HFFc6 (cell line): ENCODE results near the gene INPP5E. TPM values are rescaled to one million over a fixed set of nuclear protein-coding genes. Genes with fewer than 3 reads are reported as not detected.

ENCODE experiments used
- DNase-seq: peaks from one replicate; pipeline ENCODE4 v3.0.0-alpha.2; 2018
- H3K27ac Mint-ChIP-seq: 2 replicates; pipeline ENCODE4 v1.8.0; 2020; ENCODE audit warnings: mild to moderate bottlenecking, mixed read lengths
- H3K27me3 Mint-ChIP-seq: 2 replicates; pipeline ENCODE4 v1.8.0; 2021; ENCODE audit warnings: mild to moderate bottlenecking, moderate library complexity, mixed read lengths; ENCODE audit not compliant: insufficient read depth
- H3K36me3 Mint-ChIP-seq: 2 replicates; pipeline ENCODE4 v1.8.0; 2021; ENCODE audit warnings: low read depth, mixed read lengths
- H3K4me1 Mint-ChIP-seq: 2 replicates; pipeline ENCODE4 v1.8.0; 2020; ENCODE audit warnings: low read depth, mixed read lengths
- H3K4me3 Mint-ChIP-seq: 2 replicates; pipeline ENCODE4 v1.8.0; 2020; ENCODE audit warnings: mild to moderate bottlenecking, moderate library complexity, mixed read lengths
- H3K9me3 Mint-ChIP-seq: 2 replicates; pipeline ENCODE4 v1.8.0; 2020; ENCODE audit warnings: mild to moderate bottlenecking, mixed read lengths
- total RNA-seq, 6 experiments: library from RNA; stranded (reverse); fragmentation: NEBNext Ultra II Directional; extraction: Animal tissue kit (Norgen Biotek cat#: 25700); gene quantifications; 2 replicates in 1 of 6; 3 replicates in 5 of 6; pipeline ENCODE4 v1.2.3, GENCODE V29; 2021
- TF ChIP-seq, protein P1 (sequence below): fragments of 200-600 bp; sonication (generic); IDR thresholded peaks from 2 replicates; pipeline ENCODE4 v1.5.0; 2021; ENCODE audit warnings: antibody characterized with exemption, mild to moderate bottlenecking

Gene INPP5E
- total RNA-seq, 6 experiments from 2014 or later, result 11.5 to 14.0 (median 12.3) TPM

DNA sequence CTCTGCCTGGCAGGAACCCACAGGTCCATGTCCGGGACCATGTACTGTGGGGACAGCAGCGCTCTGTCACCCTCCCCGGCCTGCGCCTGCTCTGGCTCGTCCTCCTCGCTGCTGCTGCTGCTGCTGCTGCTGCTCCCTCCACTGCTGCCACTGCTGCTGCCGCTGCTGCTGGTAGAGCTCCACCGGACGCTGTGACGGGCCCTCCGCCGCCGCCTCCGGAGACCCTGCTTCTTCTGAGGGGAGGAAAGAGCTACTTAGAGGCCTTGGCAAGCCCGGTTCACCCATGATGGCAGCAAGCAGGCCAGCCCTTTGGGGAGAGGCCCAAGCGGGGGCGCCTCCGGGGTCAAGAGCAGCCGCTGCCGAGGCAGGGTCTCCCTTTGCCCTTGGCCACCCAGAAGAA lies 56.2 kb downstream of the INPP5E start:
- H3K27me3 Mint-ChIP-seq, result no peaks in the 10 kb centered on the region; the same call in none of the 2 replicates
- TF ChIP-seq, protein P1, sequence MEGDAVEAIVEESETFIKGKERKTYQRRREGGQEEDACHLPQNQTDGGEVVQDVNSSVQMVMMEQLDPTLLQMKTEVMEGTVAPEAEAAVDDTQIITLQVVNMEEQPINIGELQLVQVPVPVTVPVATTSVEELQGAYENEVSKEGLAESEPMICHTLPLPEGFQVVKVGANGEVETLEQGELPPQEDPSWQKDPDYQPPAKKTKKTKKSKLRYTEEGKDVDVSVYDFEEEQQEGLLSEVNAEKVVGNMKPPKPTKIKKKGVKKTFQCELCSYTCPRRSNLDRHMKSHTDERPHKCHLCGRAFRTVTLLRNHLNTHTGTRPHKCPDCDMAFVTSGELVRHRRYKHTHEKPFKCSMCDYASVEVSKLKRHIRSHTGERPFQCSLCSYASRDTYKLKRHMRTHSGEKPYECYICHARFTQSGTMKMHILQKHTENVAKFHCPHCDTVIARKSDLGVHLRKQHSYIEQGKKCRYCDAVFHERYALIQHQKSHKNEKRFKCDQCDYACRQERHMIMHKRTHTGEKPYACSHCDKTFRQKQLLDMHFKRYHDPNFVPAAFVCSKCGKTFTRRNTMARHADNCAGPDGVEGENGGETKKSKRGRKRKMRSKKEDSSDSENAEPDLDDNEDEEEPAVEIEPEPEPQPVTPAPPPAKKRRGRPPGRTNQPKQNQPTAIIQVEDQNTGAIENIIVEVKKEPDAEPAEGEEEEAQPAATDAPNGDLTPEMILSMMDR, result no peak
- no peaks in the 10 kb centered on the region for H3K9me3 Mint-ChIP-seq
- H3K4me3 Mint-ChIP-seq, result no peak overlapping the region
- no peak overlapping the region for H3K27ac Mint-ChIP-seq
- no peak for DNase-seq
- peaks cover 13% of the 10 kb centered on the region for H3K36me3 Mint-ChIP-seq
- H3K4me1 Mint-ChIP-seq, result no peaks in the 10 kb centered on the region

DNA sequence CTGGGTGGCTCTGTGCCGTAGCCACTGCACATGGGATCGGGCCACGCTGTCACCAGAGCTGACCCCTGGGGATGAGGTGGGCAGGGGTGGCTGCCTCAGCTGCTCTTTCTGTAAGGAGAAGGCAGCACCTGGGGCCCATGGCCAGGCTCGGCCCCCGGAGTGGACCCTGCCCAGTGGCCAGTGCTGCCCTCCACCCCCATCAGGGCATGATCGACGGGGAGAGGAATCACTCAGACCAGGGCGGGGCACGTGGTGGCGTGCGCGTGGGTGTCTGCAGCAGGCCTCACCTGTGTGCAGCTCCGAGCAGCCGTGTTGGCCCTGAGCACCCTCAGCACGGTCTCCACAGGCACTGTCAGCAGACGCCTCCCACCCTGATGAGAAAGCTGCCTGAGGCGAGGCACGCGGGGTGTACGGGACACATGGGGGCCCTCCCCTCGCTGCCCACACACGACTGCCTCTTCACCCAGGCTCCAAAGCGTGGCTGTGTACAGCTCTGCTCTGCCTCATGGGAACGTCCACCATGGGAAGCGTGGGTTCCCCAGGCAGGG lies 57.6 kb downstream of the INPP5E start:
- peaks cover 7% of the 10 kb centered on the region for H3K36me3 Mint-ChIP-seq
- no peak overlapping the region for H3K27ac Mint-ChIP-seq
- H3K4me1 Mint-ChIP-seq, result no peaks in the 10 kb centered on the region
- H3K4me3 Mint-ChIP-seq, result no peak overlapping the region
- TF ChIP-seq, protein P1, result no peak
- DNase-seq, result no peak
- H3K27me3 Mint-ChIP-seq, result no peaks in the 10 kb centered on the region; the same call in 1 of the 2 replicates
- H3K9me3 Mint-ChIP-seq, result no peaks in the 10 kb centered on the region

DNA sequence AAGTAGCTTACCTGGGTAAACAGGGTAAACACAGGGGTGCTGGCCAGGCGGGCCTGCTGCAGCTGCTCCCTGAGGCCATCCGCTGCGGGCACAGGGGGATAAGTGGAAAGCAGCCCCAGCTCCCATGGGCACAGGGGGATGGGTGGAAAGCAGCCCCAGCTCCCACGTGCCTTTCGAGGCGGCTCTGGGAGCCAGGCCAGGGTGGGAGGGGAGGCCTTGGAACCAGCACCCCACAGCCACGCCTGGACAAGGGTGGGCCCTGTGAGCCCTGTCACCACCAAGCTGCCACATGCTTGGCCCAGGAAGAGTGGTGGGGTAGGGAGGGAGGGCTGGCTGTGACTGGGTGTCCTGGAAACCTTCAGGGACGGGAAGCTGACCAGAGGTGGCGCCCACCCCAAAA lies 58.3 kb downstream of the INPP5E start:
- Mint-ChIP-seq H3K4me1 (no peaks in the 10 kb centered on the region), H3K27ac (no peak overlapping the region), H3K36me3 (peaks cover 7% of the 10 kb centered on the region), H3K4me3 (no peak overlapping the region), H3K9me3 (no peaks in the 10 kb centered on the region), H3K27me3 (no peaks in the 10 kb centered on the region; the same call in 1 of the 2 replicates)
- DNase-seq, result no peak
- TF ChIP-seq, protein P1, result no peak

DNA sequence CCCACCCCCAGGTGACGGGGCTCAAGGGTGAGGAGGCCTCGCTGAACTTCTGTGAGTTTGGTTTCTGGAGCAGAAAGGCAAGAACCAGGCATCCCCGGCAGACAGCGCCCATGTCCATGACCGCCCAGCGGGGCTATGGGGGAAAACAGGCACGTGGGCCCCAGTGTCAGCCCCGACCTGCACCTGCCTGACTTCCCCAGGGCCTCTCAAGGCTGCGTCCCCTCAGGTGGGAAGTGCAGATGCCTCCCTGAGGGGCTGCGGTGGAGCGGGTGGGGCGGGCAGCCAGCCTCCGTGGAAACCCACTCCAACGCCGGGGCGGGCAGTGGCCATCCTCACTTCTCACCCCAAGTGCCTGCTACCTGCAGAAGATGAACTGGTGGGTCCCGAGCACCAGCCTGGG lies 59.3 kb downstream of the INPP5E start:
- H3K36me3 Mint-ChIP-seq, result no peaks in the 10 kb centered on the region
- H3K4me3 Mint-ChIP-seq, result no peak overlapping the region
- TF ChIP-seq, protein P1, result no peak
- H3K9me3 Mint-ChIP-seq, result no peaks in the 10 kb centered on the region
- H3K4me1 Mint-ChIP-seq, result no peaks in the 10 kb centered on the region
- no peak overlapping the region for H3K27ac Mint-ChIP-seq
- no peak for DNase-seq
- H3K27me3 Mint-ChIP-seq, result no peaks in the 10 kb centered on the region; the same call in 1 of the 2 replicates

DNA sequence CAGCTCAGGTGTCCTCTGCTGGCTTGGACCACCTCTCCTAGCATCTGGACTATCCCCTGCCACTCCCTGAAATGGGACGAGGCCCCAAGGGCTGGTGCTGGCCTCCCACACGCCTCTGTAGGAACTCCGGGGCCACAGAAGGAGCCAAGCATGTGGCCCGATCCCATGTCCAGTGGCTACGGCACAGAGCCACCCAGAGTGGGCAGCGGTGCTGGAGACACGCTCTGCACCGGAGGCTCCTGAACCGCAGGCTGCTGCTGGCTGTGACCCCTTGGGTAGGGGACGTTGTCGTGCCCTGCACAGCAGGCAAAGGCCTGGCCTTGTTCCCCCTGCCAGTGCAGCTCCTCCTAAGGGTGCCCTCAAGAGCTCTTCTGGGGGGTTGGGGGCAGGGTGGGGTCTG lies 59.8 kb downstream of the INPP5E start:
- Mint-ChIP-seq H3K36me3 (no peaks in the 10 kb centered on the region), H3K4me1 (no peaks in the 10 kb centered on the region), H3K27ac (no peak overlapping the region), H3K4me3 (no peak overlapping the region), H3K9me3 (no peaks in the 10 kb centered on the region), H3K27me3 (peaks cover 2% of the 10 kb centered on the region; the same call in 1 of the 2 replicates)
- no peak for DNase-seq
- TF ChIP-seq, protein P1, result no peak
